HG02938 (cell line): ENCODE data around the gene MPP3.

Source experiments
- ATAC-seq: cut with Tn5 transposase; IDR thresholded peaks from one replicate; pipeline ENCODE4 v1.9.1; 2021; ENCODE audit warnings: mild to moderate bottlenecking, moderate library complexity; ENCODE audit not compliant: unreplicated experiment

The MPP3 gene

DNA sequence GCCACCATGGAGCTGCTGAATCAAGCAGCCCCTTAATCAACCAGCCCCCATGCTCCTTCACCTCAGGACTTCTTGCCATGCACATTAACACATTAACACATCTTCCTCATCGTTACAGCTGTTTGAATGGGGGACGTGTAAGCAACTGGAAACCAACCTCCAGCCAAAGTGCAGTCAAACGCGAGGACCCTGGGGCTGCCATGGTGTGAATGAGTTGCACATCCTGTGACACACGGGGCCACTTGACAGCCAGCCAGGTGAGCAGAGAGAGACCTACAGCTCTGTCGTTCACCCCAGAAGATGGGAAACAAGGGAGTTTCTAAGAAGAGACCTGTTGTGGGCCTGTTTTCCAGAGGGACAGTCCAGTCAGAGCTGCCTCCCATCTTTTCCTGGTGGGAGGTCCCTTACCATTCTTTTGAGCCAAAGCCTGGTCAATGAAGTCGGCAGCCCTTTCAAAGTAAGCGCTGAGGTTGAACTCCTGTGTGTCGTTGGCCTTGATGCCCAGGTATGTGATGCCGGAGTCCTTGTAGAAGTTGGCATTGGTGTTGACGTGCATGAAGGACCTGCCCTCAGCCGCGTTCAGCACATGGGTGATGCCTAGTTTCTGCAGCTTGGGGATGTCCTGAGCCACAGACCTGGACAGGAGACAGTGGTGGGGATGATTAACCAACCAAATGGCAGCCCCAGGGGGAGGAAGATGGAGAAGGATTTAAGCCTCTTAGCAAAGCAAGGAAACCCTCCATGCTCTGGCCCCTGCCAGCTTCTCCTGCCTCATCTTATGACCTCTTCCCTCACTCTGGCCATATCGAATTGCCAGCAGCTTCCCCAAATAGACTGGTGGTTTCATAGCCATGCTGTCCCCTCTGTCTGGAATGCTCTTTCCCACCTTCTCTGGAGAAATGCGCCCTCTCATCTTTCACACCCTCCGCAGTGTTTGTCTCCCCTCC lies 58.4 kb downstream of the MPP3 start:
- no peak for ATAC-seq

GRCh38 chr17:43772877-43773648 lies 59.9 kb downstream of the MPP3 start:
- ATAC-seq = no peak

DNA sequence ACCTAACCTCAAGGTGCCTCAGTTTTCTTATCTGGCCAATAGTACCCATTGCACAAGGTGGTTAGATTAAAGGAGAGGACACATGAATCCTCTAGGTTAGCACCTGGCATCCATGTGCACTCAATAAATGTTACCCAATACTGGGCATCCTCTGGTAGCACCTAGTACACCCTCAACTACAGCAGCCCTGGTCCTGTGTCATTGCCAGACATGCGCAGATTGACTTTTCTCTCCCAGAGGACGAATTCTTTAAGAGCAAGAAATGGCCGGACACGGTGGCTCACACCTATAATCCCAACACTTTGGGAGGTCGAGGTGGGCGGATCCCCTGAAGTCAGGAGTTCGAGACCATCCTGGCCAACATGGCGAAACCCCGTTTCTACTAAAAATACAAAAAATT lies 61.5 kb downstream of the MPP3 start:
- ATAC-seq = no peak

GRCh38 chr17:43770957-43771356 lies 62.0 kb downstream of the MPP3 start:
- no peak for ATAC-seq

GRCh38 chr17:43769859-43770258 lies 63.1 kb downstream of the MPP3 start:
- ATAC-seq = no peak

DNA sequence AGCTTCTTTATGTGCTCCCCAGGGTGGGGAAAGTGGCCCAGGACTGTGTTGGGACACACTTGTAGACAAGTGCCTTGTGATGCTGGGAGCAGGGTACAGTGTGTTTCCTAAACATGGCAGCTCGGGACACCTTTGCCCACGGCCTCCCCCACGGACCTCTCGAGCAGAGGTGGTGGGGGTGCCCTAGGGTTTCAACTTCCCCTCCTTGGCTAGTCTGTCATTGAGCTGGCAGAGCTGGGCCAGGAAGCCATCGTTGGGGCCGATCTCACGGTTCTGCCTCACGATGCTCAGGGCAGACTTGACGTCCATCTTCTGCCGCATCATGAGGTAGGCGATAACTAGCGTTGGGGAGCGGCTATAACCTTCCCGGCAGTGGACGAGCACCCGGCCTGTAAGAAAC lies 63.5 kb downstream of the MPP3 start:
- ATAC-seq = no peak

DNA sequence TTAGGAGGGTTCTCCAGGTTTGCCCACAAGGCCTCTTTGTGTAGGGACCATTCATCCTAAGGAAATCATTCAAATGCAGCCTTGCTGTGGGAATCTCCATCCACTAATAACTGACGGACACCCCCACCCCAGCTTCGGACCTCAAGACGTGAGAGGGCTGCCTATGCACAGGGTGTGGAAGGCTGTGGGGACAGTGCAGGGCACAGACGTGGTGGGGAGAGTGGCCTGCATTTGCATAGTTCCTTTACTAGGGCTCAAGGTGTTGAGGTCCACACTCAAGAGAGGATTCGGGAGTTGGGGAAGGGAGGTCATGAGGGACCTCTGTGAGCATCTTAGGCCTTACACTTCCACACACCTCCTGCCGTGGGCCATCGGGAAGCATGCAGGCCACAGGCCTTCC lies 64.0 kb downstream of the MPP3 start:
- no peak for ATAC-seq

DNA sequence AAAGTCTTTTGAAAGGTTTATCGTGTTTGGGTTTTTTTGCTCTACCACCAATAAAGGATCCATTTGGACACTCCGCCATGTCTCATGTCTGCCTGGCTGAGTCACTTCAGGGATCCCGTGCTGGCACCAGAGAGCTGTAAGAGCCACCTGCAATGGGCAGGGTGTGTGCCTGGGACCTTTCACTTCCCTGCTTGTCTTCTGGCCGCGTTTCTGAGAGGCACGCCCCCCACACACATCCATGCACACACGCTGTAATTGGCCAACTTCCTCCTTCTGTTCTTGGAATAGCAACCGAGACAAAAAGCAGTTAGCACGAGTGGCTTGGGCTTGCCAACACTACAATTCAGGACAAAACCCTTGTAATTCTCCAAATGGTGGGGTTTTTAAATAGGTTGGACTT lies 64.6 kb downstream of the MPP3 start:
- ATAC-seq = no peak

- no peak for ATAC-seq
Measured at GRCh38 chr17:43767713-43768059, 65.3 kb downstream of the MPP3 start.

DNA sequence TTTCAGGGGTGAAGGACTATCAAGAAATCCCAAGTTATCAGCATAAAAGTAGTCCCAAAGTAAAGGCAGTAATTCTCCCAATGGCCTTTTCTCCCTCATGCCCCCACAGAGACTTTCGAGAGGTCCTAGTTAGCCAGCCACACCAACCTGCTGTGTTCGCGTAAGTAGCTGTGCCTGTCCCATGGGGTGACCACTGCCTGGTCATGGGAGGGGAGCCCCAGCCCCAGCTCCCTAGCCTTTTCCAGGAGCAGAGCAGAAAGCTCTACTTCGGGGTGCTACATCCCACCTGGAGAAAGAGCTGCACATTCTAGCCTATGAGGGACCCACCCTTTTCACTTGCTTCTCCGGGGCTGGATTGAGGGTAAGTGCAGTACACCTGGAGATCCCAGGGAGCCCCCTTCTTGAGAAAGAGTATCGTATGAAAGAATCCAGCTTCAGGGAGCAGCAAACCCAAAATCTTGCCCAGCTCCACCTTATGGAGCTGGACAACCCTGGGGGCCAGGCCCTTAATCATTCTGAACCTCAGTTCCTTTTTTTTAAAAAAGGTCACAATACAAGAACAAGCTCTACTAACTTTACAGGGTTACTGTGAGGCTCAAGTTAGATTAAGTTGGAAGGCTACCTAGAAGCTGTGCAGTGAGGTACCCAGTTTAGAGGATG lies 65.8 kb downstream of the MPP3 start:
- ATAC-seq = no peak

DNA sequence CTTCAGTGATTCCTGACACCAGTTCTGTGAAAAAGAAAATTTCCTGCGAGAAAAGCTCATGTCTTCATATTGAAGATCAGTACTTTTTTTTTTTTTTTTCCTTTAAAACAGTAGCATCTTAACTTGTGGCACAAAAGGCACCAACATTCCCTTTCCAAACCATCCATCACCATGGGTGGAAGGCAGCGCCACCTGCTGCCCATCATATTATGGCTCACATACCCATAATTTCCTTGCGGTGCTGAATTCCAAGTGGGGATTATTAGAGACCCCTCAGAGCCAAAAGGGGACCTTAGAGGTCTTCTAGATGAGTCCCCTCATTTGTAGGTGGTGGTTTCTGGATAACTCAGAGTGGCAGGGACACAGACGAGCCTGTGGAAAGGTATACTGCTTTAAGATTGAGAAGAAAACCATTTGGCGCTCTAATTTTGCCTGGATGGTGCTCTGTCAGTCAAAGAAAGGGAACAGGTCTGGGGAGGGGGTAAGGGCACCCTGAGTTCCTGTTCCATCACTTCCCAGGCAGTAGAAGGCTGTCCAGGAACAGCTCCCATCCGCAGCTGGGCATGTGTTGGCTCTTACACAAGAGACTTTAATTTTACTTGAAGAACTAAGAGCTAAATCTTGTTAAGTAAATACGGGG lies 66.4 kb downstream of the MPP3 start:
- no peak for ATAC-seq

GRCh38 chr17:43760254-43760852 lies 72.6 kb downstream of the MPP3 start:
- ATAC-seq = no peak

GRCh38 chr17:43759836-43760235 lies 73.1 kb downstream of the MPP3 start:
- no peak for ATAC-seq

DNA sequence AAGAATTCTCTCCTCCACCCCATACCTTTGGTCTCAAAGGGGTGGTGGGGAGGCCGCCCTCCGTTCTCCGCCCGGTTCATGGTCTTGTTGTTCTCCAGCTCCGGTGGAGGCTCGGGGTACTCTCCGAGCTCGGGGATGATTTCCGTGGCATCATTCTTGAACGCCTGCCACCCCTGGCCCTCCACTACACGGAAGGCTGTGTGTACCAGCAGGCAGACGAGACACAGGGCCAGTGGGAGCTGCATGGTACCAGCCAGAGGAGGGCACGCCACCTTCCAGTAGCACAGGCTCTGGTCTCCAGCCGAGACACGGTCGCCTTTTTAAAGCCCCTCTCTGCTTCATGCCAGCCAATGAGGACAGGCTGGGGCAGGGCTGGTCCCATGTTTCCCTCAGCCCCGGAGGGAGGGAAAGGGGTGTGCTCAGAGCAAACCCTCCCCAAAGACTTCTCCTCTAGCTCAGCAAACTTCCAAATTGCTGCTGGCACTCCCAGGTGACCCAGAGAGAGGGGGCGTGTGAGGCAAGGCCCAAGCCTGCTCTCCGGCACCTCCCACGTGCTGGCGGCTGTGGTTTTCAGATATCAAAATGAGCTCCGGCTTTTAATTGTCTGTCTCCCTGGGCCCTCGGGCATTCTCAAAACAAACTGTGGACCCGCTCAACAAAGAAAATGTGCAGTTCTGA lies 74.3 kb downstream of the MPP3 start, which contains the start of gene SOST:
SOST (minus strand) TSS at position 295 of the 678 bp plus-strand sequence; CDS start at position 245, 50 bp downstream.
- no peak for ATAC-seq

- no peak for ATAC-seq
Measured at GRCh38 chr17:43758086-43758485, 74.9 kb downstream of the MPP3 start.

- ATAC-seq = no peak
Measured at GRCh38 chr17:43757171-43757660, 75.7 kb downstream of the MPP3 start.

- ATAC-seq = no peak
Measured at GRCh38 chr17:43756201-43756600, 76.7 kb downstream of the MPP3 start.

- no peak for ATAC-seq
Measured at GRCh38 chr17:43755389-43755875, 77.5 kb downstream of the MPP3 start.

GRCh38 chr17:43754947-43755346 lies 78.0 kb downstream of the MPP3 start:
- no peak for ATAC-seq
